Ishikawa (cell line): ENCODE results near the gene ACSL5.

Experiments
- CEBPB ChIP-seq: IDR thresholded peaks from 2 replicates; pipeline ENCODE4 v1.6.1; 2012
- EP300 ChIP-seq: IDR thresholded peaks from 2 replicates; pipeline ENCODE4 v1.6.1; 2012; ENCODE audit warnings: borderline replicate concordance
- REST ChIP-seq: IDR thresholded peaks from 2 replicates; pipeline ENCODE4 v1.6.1; 2012; ENCODE audit warnings: low read depth, mild to moderate bottlenecking
- TEAD4 ChIP-seq: IDR thresholded peaks from 2 replicates; pipeline ENCODE4 v1.6.1; 2012

- no peak for TF ChIP-seq TEAD4
- no peak for TF ChIP-seq REST
- no peak for TF ChIP-seq EP300
- TF ChIP-seq CEBPB = no peak
Measured at GRCh38 chr10:112343056-112343806, 30.7 kb upstream of the ACSL5 start.
